Measurements from ENCODE around the gene PIH1D2.

GRCh38 chr11:112115386-112115785 lies 41.6 kb upstream of the PIH1D2 start:
- TF ChIP-seq CTCF (IDR thresholded peaks at IDR 0.05 in 8 of 11, conservative IDR thresholded peaks at IDR 0.05 in 3 of 11) (no peak), POLR2AphosphoS5 (IDR thresholded peaks at IDR 0.05) (no peak)

Measured in spleen (tissue), 7 donors.